DMS 273 (cell line): ENCODE measurements around the gene GNB1L.

Experiments used
- DNase-seq: peaks from one replicate; lab custom pipeline; 2025; ENCODE audit not compliant: unreplicated experiment; lab: John Stamatoyannopoulos, UW

The GNB1L gene

GRCh38 chr22:19755145-19755710 lies 99.4 kb downstream of the GNB1L start:
- DNase-seq: peak; percentile 44

DNA sequence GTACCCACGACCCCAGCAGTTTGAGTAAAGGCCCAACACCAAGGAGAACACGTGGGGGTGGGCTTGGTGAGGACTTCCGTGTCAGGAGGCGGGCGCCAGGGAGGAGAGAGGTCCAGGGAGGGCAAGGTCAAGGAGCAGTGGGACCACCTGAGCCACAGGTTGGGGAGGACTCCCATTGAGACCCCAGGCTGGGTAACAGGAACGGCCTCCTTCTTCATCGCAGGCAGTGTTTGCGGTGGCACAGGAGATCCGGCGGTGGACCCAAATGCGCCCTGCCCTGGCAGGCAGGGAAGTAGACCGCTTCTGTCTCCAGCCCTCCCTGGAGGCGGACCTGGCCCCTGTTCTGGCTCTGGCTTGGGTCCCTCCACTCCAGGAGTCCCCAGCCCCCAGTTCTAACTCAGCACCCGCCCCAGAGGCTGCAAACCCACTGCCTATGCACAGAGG lies 100.0 kb downstream of the GNB1L start:
- DNase-seq: no peak

DNA sequence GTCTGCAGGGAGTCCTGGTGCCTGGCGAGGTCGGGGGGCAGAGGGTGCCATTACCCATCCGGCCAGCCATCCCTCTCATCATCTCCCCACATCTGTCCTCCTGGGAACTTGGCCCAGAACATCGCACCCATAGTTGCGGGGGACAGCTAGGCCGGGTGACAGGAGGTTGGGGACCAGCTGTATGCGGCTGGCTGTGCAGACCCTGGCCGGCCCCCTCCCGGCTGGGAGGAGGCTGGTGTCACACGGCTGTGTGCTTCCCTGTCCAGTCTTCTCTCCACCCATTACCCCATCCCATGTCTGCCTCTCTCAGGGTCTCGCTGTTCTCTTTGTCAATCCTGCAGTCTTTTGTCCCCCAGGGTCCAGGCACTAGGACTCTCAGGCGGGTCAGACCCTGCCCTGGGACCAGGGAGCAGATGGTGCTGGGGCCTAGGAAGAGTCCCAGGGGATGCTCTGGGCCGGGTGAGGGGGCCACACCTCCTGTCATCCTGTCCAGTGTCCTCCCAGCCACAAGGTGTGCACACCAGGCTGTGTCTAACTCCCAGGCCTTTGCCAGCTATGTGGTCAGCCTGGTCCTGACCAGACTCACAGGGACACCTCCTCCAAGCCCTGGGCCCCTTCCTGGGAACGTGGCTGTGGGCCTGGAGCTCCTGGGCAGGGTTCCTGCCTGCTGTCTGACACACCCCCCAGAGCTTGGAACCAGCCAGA lies 100.5 kb downstream of the GNB1L start:
- no peak for DNase-seq

- DNase-seq: no peak
Observed at GRCh38 chr22:19753090-19753842, 101.4 kb downstream of the GNB1L start.

DNA sequence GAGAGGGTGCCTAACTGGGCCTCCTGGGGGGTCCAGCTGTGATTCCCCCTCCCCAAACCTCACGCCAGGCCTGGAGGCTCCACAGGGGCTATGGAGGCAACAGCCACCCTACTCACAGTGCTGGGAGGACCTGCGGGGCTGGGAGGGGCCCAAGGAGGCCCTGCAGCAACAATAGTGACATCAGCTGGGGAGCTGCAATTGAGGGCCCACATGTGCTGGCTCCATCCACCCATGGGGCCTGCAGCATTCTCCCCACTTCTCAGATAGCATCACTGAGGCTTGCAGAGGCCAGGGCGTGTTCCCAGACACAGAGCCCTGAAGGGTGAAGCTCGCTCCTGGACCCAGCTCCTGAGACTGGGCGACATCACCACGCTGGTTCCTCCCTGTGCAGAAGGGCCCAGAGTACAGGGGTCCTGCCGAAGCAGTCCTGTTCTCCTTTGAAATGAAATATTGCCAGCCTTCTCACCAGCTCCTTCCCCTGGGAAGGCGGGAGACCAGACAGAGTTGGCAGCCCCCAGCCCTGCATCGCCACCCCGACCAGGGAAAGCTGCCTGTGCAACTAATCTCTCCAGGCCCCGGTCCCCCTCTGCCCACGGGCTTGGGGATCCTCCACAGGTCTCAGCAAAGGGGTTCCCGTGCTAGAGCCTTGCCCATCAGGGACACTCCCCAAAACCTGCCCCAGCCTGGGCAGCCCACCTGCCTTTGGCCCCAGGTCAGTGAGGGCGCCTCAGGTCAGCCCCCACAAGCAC lies 103.0 kb downstream of the GNB1L start:
- DNase-seq: no peak

GRCh38 chr22:19750507-19751490 lies 103.9 kb downstream of the GNB1L start:
- no peak for DNase-seq

- DNase-seq: no peak
Observed at GRCh38 chr22:19749876-19750275, 104.8 kb downstream of the GNB1L start.

GRCh38 chr22:19748991-19749664 lies 105.5 kb downstream of the GNB1L start:
- no peak for DNase-seq

DNA sequence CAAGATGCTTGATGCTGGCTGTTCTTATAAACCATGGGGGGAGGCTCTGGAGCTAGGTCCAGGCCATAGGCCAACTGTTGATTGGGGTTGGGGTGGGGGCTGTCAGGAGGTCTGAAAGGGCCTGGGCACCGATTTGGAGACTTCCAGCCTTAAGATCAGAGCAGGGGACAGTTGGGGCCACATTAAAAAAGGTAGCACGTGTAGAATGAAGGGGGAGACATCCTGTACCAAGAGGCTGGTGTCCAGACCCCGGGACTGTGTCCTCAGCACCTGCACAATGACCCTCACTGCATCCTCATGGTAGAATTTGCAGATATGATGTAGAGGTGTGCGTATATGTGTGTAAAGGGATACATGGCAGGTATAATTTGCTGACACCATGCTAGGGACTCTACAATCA lies 106.5 kb downstream of the GNB1L start:
- DNase-seq: no peak

GRCh38 chr22:19747551-19747950 lies 107.1 kb downstream of the GNB1L start:
- no peak for DNase-seq

DNA sequence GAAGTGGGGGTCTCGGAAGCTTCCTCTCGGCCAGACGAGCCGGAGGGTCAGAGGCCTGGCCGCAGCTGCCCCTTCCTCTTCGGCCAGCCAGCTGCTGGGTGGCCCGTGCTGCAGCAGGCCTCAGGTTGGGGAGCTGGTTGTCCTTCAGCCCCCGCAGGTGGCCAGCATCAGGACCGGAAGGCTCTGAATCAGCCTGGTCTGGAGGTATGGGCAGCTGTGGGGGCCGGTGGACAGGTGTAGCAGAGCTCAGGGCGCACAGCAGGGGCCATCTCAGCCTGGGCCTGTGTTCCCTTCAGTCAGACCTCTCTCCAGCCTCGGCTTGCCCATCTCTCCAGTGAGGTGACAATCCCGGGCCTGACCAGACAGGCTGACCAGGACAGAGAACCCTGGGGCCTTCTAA lies 107.9 kb downstream of the GNB1L start:
- DNase-seq: no peak

DNA sequence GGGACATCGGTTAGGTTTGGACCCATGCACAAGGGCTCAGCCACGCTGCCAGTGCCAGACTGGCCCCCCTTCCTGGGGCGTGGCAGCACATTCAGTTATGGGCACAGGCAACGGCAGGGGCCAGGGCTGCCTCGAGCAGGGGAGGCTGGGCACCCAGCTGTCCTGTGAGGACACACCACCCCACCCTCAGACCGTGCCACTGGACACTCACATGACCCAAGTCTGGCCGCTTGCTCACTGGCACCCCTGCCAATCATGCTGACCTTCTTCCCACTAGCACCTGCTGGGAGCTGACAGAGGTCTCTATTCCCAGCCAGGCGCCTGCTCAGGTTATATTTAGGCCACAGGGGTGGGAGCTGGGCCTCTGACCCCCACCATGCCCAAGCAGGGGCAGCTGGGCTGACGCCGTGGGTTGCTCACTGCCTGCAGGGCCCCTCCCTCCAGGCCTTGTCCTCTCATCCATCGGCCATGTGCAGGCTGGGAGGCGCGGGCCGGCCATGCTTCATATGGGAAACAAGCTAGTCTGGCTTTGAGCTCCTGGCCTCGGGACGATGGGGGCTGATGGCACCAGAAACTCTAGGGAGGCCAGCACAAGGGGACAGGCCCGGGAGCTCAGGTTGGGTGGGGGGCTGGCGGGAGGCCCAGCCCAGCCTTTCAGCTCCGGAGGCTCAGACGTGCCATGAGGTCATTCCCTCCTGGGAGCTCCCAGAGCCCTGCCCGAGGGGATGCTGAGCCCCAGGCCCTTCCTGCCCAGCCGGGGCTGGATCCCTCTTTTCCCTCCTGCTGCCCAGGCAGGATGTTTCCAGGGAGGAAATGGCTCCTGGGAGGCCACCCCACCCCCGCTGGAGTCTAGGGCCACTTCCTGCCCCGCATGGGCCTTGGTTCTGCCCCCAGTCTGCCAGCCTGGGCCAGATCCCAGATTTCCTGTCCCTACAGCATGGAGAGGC lies 109.2 kb downstream of the GNB1L start:
- DNase-seq: no peak

DNA sequence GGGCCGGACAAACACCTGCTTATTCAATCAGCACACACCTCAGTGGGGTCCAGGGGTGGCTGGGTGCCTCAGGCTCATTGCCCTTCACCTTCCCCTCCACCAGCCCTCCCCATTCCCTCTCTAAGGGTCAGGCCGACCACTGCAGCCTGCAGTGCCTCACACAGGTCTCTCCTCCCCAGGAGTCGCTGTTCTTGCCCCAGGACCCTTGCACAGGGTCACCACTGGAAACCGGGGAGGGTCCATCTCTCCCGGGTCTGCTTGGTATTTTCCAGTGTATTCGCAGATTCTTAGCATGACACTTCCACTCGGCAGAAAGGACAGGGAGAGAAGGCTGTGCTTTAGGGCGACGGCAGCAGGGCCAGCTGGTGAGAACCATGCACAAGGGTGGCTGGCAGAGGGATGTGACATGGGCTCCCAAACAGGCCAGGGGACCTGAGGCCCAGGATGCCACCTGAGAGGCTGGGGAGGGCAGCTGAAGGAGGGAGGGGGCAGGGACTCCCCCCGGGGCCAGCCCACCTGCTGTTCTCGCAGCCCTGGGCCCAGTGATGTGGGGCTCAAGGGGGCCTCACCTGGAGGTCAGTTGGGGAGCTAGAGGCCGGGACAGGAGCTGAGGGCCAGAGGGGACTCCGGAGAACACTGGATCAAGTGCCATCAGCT lies 110.2 kb downstream of the GNB1L start:
- DNase-seq: no peak

DNA sequence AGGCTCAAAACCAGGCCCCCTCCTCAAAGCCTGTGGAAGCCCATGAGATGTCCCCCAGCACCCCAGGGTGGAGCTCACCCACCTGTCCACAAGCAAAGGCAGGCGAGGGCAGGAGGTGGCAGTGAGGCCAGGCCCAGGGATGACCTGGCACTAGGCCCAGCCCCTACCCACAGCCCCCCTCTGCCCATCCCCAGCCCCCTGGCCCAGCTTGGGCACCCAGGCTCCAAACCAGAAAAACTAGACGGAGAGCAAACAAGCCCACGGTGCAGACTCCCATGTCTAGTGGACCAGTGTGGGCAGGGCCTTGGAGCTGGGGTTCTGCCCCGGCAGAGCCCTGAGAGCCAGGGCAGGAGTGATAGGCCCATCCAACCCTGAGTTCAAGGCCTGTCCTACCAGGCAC lies 111.0 kb downstream of the GNB1L start:
- DNase-seq: no peak

- no peak for DNase-seq
Observed at GRCh38 chr22:19743081-19743480, 111.6 kb downstream of the GNB1L start.

GRCh38 chr22:19742160-19743066 lies 112.3 kb downstream of the GNB1L start:
- no peak for DNase-seq

GRCh38 chr22:19741053-19741452 lies 113.6 kb downstream of the GNB1L start:
- DNase-seq: no peak
